Ovary (tissue), 9 donors: ENCODE results near the gene AOPEP. TPM values are rescaled to one million over a fixed set of nuclear protein-coding genes. Genes with fewer than 3 reads are reported as not detected.
A peak's percentile ranks its signal among the peaks of the same experiment; 100 is the strongest.

Source experiments
- DNase-seq, 5 donors: peaks; one replicate each; pipeline ENCODE4 v3.0.0-alpha.2; 2019 to 2020
- H3K27ac ChIP-seq, 2 donors: fragments of 200-600 bp; one replicate each; pipeline versions ENCODE4 v1.5.1 to v1.8.0; 2019 to 2022
- H3K27me3 ChIP-seq: fragments of 200-600 bp; one replicate; pipeline ENCODE4 v1.8.0; 2022
- H3K36me3 ChIP-seq: fragments of 200-600 bp; sonication (generic); one replicate; pipeline ENCODE4 v1.5.1; 2019
- H3K4me1 ChIP-seq: one replicate; pipeline ENCODE4 v1.8.1; 2013; ENCODE audit warnings: mild to moderate bottlenecking, moderate library complexity; ENCODE audit not compliant: insufficient read depth
- H3K4me3 ChIP-seq: fragments of 200-600 bp; sonication (generic); one replicate; pipeline ENCODE4 v1.5.1; 2017
- H3K9me3 ChIP-seq, 2 donors: fragments of 200-600 bp in 1 of 2; sonication (generic) in 1 of 2; one replicate each; pipeline versions ENCODE4 v1.5.1 to v1.8.1; 2013 to 2019; ENCODE audit warnings: mild to moderate bottlenecking in 1 of 2, moderate library complexity in 1 of 2
- EP300 ChIP-seq: sonication (generic); formaldehyde crosslinking; IDR thresholded peaks from one replicate; pipeline ENCODE4 v1.6.1; 2017; ENCODE audit warnings: antibody characterized with exemption
- POLR2A ChIP-seq: fragments of 450-650 bp; IDR thresholded peaks from one replicate; pipeline ENCODE4 v1.6.1; 2017; ENCODE audit warnings: antibody characterized with exemption, mild to moderate bottlenecking, moderate library complexity
- WGBS, 3 donors: extraction: QIAGEN DNeasy Blood & Tissue Kit in 1 of 3; methylation state at CpG; one replicate each; pipeline versions ENCODE4 v1.1.5 to v1.1.7; 2013 to 2017; 5-methylcytosine and 5-hydroxymethylcytosine counted together
- intact Hi-C, 4 donors: fragments of 100-400 bp; cut with DNase I; formaldehyde crosslinking; loops; one replicate each; pipeline versions ENCODE4 v1.11.0 to v1.15.1; 2022 to 2023
- polyA plus RNA-seq, 2 donors: library from polyadenylated mRNA; stranded (reverse); fragments of 200-250 nt in 1 of 2; fragments of 350-450 nt in 1 of 2; fragmentation: Illumina TruSeq in 1 of 2; extraction: RNeasy Lipid Tissue Mini Kit (QIAGEN cat#74804) in 1 of 2; gene quantifications; one replicate each; pipeline ENCODE4 v1.2.3, GENCODE V29; 2013 to 2014
- total RNA-seq, 7 donors: library from RNA; depleted of rRNA in 2 of 7; stranded (reverse); fragments of >200 nt in 2 of 7; fragmentation: NEBNext Ultra II Directional in 3 of 7; extraction: Animal tissue kit (Norgen Biotek cat#: 25700) in 3 of 7; gene quantifications; one replicate each; pipeline versions ENCODE4 v1.1.0 to v1.2.4, GENCODE V29; 2016 to 2023
- TF ChIP-seq, protein P1 (sequence below), 3 donors: fragments of 450-650 bp in 2 of 3; fragments of 200-600 bp in 1 of 3; IDR thresholded peaks; one replicate each; pipeline versions ENCODE4 v1.5.1 to v1.8.0; 2016 to 2022; ENCODE audit warnings: antibody characterized with exemption in 3 of 3, mild to moderate bottlenecking in 1 of 3
- donor health status: DM: no; HTN: no; CAD: no; lungs with moderate emphysema.
- donor health status: DM: no; HTN: no; CAD: no.
- donor health status: Bipolar disorder and iron deficiency.
- donor health status: DM: yes; HTN: yes; CAD: no.
- donor health status: DM: no; HTN: no; CAD: no.
- donor health status: DM: yes; HTN: yes; CAD: no.

AOPEP gene
- total and polyA plus RNA-seq, 9 donors, result 40.0 to 141 (median 82.1) TPM

GRCh38 chr9:94909965-94910730 is 183.6 kb downstream of the AOPEP start:
- TF ChIP-seq, protein P1, sequence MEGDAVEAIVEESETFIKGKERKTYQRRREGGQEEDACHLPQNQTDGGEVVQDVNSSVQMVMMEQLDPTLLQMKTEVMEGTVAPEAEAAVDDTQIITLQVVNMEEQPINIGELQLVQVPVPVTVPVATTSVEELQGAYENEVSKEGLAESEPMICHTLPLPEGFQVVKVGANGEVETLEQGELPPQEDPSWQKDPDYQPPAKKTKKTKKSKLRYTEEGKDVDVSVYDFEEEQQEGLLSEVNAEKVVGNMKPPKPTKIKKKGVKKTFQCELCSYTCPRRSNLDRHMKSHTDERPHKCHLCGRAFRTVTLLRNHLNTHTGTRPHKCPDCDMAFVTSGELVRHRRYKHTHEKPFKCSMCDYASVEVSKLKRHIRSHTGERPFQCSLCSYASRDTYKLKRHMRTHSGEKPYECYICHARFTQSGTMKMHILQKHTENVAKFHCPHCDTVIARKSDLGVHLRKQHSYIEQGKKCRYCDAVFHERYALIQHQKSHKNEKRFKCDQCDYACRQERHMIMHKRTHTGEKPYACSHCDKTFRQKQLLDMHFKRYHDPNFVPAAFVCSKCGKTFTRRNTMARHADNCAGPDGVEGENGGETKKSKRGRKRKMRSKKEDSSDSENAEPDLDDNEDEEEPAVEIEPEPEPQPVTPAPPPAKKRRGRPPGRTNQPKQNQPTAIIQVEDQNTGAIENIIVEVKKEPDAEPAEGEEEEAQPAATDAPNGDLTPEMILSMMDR (IDR thresholded peaks at IDR 0.05), result no peak
- TF ChIP-seq POLR2A (no peak), EP300 (no peak)
- DNase-seq, result no peak
- no peak overlapping the region for H3K4me3 ChIP-seq
- intact Hi-C loops, result no loop called here
- WGBS, 3 donors, result 94 to 98% (median 97%) methylated on average over 20 of the region's 20 CpGs
- no peaks in the 10 kb centered on the region for H3K9me3 ChIP-seq
- no peak overlapping the region for H3K27ac ChIP-seq
- peaks cover 12% of the 10 kb centered on the region for H3K4me1 ChIP-seq
- H3K27me3 ChIP-seq, result no peaks in the 10 kb centered on the region
- no peaks in the 10 kb centered on the region for H3K36me3 ChIP-seq

GRCh38 chr9:94911211-94911610 is 184.7 kb downstream of the AOPEP start:
- no peak overlapping the region for H3K27ac ChIP-seq
- no peaks in the 10 kb centered on the region for H3K36me3 ChIP-seq
- TF ChIP-seq POLR2A, result no peak
- TF ChIP-seq, protein P1 (IDR thresholded peaks at IDR 0.05), result no peak
- TF ChIP-seq EP300, result no peak
- H3K4me1 ChIP-seq, result peaks cover 15% of the 10 kb centered on the region
- no peaks in the 10 kb centered on the region for H3K27me3 ChIP-seq
- peak in 1 of 5 donors; percentile 1 for DNase-seq
- intact Hi-C loops, result no loop called here
- WGBS, 3 donors, result 92 to 96% (median 94%) methylated on average over 3 of the region's 3 CpGs
- H3K4me3 ChIP-seq, result no peak overlapping the region
- H3K9me3 ChIP-seq, result no peaks in the 10 kb centered on the region

DNA sequence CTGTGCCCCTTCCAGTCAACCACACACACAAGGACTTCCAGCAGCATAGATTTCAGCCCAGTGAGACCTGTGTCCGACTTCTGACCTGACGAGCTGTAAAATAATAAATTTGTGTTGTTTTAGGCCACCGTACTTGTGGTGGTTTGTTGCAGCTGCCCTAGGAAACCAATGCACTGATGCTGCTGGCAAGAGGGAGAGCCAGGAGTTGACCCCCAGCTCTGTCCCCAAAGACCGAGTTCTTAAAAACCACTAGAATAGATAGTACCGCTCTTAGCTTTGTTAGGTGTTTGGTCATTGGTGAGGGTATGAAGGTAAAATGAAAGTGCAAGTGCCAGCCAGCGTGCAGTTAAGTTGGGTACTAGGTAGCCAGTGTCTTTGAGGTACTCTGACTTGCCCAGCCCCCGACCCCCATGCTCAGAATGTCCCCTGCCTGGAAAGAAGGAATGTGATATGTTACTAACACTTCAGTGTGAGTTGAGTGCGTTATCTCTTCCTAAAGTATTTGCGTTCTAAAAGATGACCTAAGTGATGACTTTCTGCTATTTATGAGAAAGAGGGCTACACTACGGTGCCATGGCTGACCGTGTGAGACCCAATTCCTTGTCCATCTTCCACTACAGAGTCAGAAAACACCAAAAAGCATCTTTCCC is 185.6 kb downstream of the AOPEP start:
- intact Hi-C loops, result no loop called here
- DNase-seq, result peak in 2 of 5 donors; percentile 8 to 12
- TF ChIP-seq EP300 (no peak), POLR2A (no peak)
- TF ChIP-seq, protein P1 (IDR thresholded peaks at IDR 0.05), result no peak
- Histone ChIP-seq H3K4me3 (no peak overlapping the region), H3K27ac (no peak overlapping the region), H3K27me3 (no peaks in the 10 kb centered on the region), H3K4me1 (peaks cover 10% of the 10 kb centered on the region), H3K36me3 (no peaks in the 10 kb centered on the region), H3K9me3 (no peaks in the 10 kb centered on the region)
- WGBS, 3 donors, result 93 to 96% (median 96%) methylated on average over 11 of the region's 11 CpGs

DNA sequence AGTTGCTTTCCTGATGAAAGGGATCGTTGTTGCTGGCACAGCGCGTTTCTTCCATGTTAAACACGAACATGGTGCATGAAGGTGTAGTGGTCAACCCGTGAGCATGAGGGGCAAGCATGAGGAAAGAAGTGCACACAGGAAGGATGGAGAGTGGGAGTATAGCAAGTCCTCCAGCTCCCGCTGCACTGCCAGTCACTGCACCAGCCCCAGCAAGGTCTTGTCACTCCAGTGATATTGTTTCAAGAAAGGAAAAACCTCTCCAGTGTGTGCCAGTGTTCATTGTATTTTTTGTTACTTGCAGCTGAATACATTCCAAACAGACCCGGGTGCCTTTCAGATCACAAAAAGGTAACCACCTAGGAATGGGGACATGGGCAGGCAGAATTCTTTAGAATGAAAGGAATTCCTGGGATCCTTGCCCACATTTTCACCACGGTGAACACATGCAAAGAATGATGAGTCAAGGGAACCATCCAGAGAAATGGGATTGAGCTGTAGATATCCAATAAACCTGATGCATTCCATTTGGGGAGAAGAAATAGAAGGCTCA is 186.3 kb downstream of the AOPEP start:
- peaks cover 7% of the 10 kb centered on the region for H3K4me1 ChIP-seq
- no peak overlapping the region for H3K4me3 ChIP-seq
- 80 to 82% (median 80%) methylated on average over 8 of the region's 8 CpGs for WGBS, 3 donors
- TF ChIP-seq, protein P1 (IDR thresholded peaks at IDR 0.05), result no peak
- intact Hi-C loops, result no loop called here
- no peaks in the 10 kb centered on the region for H3K9me3 ChIP-seq
- no peaks in the 10 kb centered on the region for H3K27me3 ChIP-seq
- H3K27ac ChIP-seq, result no peak overlapping the region
- H3K36me3 ChIP-seq, result no peaks in the 10 kb centered on the region
- peak in 2 of 5 donors; percentile 11 to 14 for DNase-seq
